Fibroblast of lung (primary cell): ENCODE data around the gene ZNF445. TPM values are rescaled to one million over a fixed set of nuclear protein-coding genes. Genes with fewer than 3 reads are reported as not detected.
"Not testable (repeated sequence)": the region's sequence is repeated elsewhere in the genome, so short reads cannot be mapped to it uniquely, and the experiment has no call there.

ENCODE experiments used
- DNase-seq, 2 donors: peaks; one replicate each; pipeline versions ENCODE4 v3.0.0 to v3.0.0-alpha.2; 2010; ENCODE audit warnings: low read depth in 2 of 2
- H2AFZ ChIP-seq: 2 replicates; pipeline ENCODE4 v1.5.1; 2012; ENCODE audit warnings: low read length, control low read depth, inconsistent platforms
- H3K27ac ChIP-seq: 2 replicates; pipeline ENCODE4 v1.5.1; 2011; ENCODE audit warnings: low read length, control low read depth; ENCODE audit not compliant: insufficient read depth
- H3K27me3 ChIP-seq: 2 replicates; pipeline ENCODE4 v1.5.1; 2011; ENCODE audit warnings: mild to moderate bottlenecking, low read length; ENCODE audit not compliant: control insufficient read depth, insufficient read depth
- H3K36me3 ChIP-seq: 2 replicates; pipeline ENCODE4 v1.5.1; 2011; ENCODE audit warnings: low read length; ENCODE audit not compliant: control insufficient read depth, insufficient read depth
- H3K4me1 ChIP-seq: 2 replicates; pipeline ENCODE4 v1.5.1; 2011; ENCODE audit warnings: low read length; ENCODE audit not compliant: control insufficient read depth, insufficient read depth; ENCODE audit errors: extremely low read depth
- H3K4me2 ChIP-seq: 2 replicates; pipeline ENCODE4 v1.5.1; 2011; ENCODE audit warnings: low read length, control low read depth; ENCODE audit not compliant: insufficient read depth; ENCODE audit errors: extremely low read depth
- H3K4me3 ChIP-seq, 4 experiments: fragments of 200-600 bp in 1 of 4; sonication (generic) in 1 of 4; replicated peaks in 1 of 4; 2 replicates each; pipeline ENCODE4 v1.5.1; 2011 to 2016; ENCODE audit warnings: low read length in 4 of 4, low read depth in 3 of 4, mild to moderate bottlenecking in 3 of 4, control low read depth in 2 of 4, inconsistent platforms in 1 of 4, mixed read lengths in 1 of 4; ENCODE audit not compliant: insufficient read depth in 1 of 4; ENCODE audit errors: control extremely low read depth in 1 of 4
- H3K79me2 ChIP-seq: 2 replicates; pipeline ENCODE4 v1.5.1; 2012; ENCODE audit warnings: mild to moderate bottlenecking, low read length, inconsistent platforms; ENCODE audit not compliant: control insufficient read depth, insufficient read depth
- H3K9ac ChIP-seq: 2 replicates; pipeline ENCODE4 v1.5.1; 2011; ENCODE audit warnings: mild to moderate bottlenecking, low read length, control low read depth; ENCODE audit not compliant: insufficient read depth
- H3K9me3 ChIP-seq: 2 replicates; pipeline ENCODE4 v1.5.1; 2012; ENCODE audit warnings: low read depth, low read length; ENCODE audit not compliant: control insufficient read depth, insufficient read depth
- H4K20me1 ChIP-seq: 2 replicates; pipeline ENCODE4 v1.5.1; 2011; ENCODE audit warnings: low read length; ENCODE audit not compliant: control insufficient read depth, insufficient read depth; ENCODE audit errors: extremely low read depth
- EZH2 ChIP-seq: IDR thresholded peaks from 2 replicates; pipeline ENCODE4 v1.5.1; 2012; ENCODE audit warnings: low read length, control low read depth, mild to moderate bottlenecking; ENCODE audit errors: missing control alignments
- polyA plus RNA-seq, 2 donors: library from polyadenylated mRNA; depleted of rRNA in 1 of 2; stranded (reverse) in 1 of 2; unstranded in 1 of 2; fragments of >200 nt; gene quantifications; 2 replicates each; pipeline ENCODE4 v1.2.1, GENCODE V29; 2011 to 2012; ENCODE audit warnings: missing spikeins in 1 of 2
- total RNA-seq: library from RNA; depleted of rRNA; stranded (reverse); fragments of >200 nt; gene quantifications from 2 replicates; pipeline ENCODE4 v1.2.1, GENCODE V29; 2014
- TF ChIP-seq, protein P1 (sequence below), 2 donors: IDR thresholded peaks in 1 of 2; conservative IDR thresholded peaks in 1 of 2; 1 replicate in 1 of 2; 2 replicates in 1 of 2; pipeline ENCODE4 v1.5.1; 2011 to 2012; ENCODE audit warnings: low read length in 2 of 2, control low read depth in 1 of 2, inconsistent platforms in 1 of 2, low read depth in 1 of 2, mild to moderate bottlenecking in 1 of 2

Gene ZNF445
- total and polyA plus RNA-seq, 2 donors (not counting 1 experiment from before 2014, with no cell fraction given) = 4.5 to 9.1 TPM

DNA sequence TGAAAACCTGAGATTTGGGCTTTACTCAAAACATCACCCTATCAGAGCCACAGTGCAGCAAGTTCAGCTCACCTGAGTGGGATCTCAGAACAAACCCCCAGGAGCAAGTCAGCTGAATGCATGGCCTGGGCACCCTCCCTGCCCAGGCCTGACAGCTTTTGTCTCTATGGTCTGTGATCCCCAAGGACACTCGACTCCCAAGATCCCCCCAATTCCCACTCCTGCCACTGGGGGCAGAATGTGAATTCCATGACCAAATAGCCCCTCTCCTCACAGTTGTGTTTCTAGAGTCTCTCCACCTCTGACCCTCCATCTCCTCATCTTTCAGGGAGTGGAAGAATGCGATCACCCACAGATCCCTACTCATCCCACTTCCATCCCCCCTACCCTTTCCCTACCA lies 58.9 kb downstream of the ZNF445 start:
- no peaks in the 10 kb centered on the region for H3K36me3 ChIP-seq
- no peaks in the 10 kb centered on the region for H4K20me1 ChIP-seq
- no peaks in the 10 kb centered on the region for H3K4me1 ChIP-seq
- H2AFZ ChIP-seq = no peak overlapping the region
- H3K9me3 ChIP-seq = no peaks in the 10 kb centered on the region
- H3K27me3 ChIP-seq = no peaks in the 10 kb centered on the region
- no peak overlapping the region for H3K4me2 ChIP-seq
- DNase-seq = no peak
- no peak overlapping the region for H3K9ac ChIP-seq
- H3K27ac ChIP-seq = no peak overlapping the region
- H3K79me2 ChIP-seq = no peaks in the 10 kb centered on the region
- TF ChIP-seq EZH2 = no peak
- TF ChIP-seq, protein P1, sequence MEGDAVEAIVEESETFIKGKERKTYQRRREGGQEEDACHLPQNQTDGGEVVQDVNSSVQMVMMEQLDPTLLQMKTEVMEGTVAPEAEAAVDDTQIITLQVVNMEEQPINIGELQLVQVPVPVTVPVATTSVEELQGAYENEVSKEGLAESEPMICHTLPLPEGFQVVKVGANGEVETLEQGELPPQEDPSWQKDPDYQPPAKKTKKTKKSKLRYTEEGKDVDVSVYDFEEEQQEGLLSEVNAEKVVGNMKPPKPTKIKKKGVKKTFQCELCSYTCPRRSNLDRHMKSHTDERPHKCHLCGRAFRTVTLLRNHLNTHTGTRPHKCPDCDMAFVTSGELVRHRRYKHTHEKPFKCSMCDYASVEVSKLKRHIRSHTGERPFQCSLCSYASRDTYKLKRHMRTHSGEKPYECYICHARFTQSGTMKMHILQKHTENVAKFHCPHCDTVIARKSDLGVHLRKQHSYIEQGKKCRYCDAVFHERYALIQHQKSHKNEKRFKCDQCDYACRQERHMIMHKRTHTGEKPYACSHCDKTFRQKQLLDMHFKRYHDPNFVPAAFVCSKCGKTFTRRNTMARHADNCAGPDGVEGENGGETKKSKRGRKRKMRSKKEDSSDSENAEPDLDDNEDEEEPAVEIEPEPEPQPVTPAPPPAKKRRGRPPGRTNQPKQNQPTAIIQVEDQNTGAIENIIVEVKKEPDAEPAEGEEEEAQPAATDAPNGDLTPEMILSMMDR (conservative IDR thresholded peaks at IDR 0.05 in 1 of 2, IDR thresholded peaks at IDR 0.05 in 1 of 2; ENCODE audit: low read depth in 1 of 2, low read length in 2 of 2) = peak; percentile 7 to 34
- no peak overlapping the region for H3K4me3 ChIP-seq

DNA sequence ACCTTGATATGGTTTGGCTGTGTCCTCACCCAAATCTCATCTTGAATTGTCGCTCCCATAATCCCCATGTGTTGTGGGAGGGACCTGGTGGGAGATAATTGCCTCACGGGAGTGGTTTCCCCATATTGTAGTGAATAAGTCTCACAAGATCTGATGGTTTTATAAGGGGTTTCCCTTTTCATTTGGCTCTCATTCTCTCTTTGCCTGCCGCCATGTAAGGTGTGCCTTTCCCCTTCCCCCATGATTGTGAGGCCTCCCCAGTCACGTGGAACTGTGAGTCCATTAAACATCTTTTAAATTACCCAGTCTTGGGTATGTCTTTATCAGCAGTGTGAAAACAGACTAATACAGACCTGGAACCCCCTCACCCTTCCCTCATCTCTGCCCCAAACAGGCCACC lies 59.4 kb downstream of the ZNF445 start:
- not testable (repeated sequence) for H3K4me2 ChIP-seq

DNA sequence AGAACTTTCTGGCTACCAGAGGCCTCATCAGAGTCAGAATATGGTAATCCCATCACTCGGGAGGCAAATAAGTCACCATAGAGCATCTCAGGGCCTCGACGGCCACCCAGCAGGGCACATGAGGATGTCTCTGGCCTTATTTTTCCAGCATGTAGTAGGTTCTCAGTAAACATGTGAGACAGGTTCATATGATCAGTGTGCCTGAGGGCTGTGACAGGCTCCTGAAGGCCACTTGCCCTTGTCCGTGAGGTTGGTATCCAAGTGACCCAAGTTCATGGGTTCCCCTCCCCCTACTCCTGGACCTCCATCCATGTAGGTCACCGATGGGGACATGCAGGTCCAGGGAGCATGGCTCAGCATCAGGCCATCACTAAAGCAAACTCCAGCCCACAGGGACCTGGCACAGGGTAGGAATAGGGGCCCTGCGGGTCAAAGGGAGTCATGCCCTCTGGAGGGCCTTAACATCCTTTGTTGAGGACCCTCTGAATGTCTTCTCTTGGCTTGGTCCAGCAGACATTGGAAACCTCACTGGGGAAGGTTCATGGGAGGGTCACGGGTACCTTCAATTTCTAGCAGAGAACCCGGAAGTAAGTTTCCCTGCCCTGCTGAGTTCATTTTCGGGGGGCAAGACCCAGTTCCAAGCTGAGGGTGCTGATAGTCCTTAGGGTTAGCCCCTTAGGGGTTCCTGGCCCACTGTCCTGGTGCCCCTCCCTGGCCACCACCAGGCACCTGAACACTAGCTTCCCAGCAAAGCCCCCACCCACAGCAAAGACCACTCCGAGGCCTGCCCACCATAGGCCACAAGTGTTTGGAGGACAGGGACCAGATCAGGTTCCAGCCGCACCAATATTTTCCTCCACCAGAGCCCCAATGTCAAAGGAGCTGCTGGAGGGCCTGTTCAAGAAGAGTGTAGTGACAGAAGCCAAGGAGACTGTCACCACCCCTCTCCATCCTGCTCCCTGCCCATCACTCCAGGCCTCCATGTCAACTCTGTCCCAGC lies 61.1 kb downstream of the ZNF445 start:
- no peaks in the 10 kb centered on the region for H3K9me3 ChIP-seq
- H3K9ac ChIP-seq = no peak overlapping the region
- no peaks in the 10 kb centered on the region for H3K79me2 ChIP-seq
- TF ChIP-seq EZH2 = no peak
- TF ChIP-seq, protein P1 (conservative IDR thresholded peaks at IDR 0.05 in 1 of 2, IDR thresholded peaks at IDR 0.05 in 1 of 2; ENCODE audit: low read depth in 1 of 2, low read length in 2 of 2) = no peak
- H3K36me3 ChIP-seq = no peaks in the 10 kb centered on the region
- no peaks in the 10 kb centered on the region for H4K20me1 ChIP-seq
- H2AFZ ChIP-seq = no peak overlapping the region
- no peaks in the 10 kb centered on the region for H3K4me1 ChIP-seq
- no peak overlapping the region for H3K4me2 ChIP-seq
- no peaks in the 10 kb centered on the region for H3K27me3 ChIP-seq
- DNase-seq = no peak
- H3K4me3 ChIP-seq = no peak overlapping the region
- H3K27ac ChIP-seq = no peak overlapping the region

More for the DNA sequence above, 59.4 kb downstream of the ZNF445 start:
- not testable (repeated sequence) for H3K9ac ChIP-seq, H2AFZ ChIP-seq, DNase-seq, H3K4me1 ChIP-seq, H3K9me3 ChIP-seq, H3K4me3 ChIP-seq, H3K27ac ChIP-seq, H3K79me2 ChIP-seq, H4K20me1 ChIP-seq, H3K27me3 ChIP-seq, H3K36me3 ChIP-seq
